Mammary epithelial cell (primary cell): ENCODE results near the gene ACP4.
A peak's percentile ranks its signal among the peaks of the same experiment; 100 is the strongest.

Source experiments
- EZH2 ChIP-seq: IDR thresholded peaks from 2 replicates; pipeline ENCODE4 v1.6.1; 2012; ENCODE audit warnings: low read length, inconsistent platforms, borderline replicate concordance
- TF ChIP-seq, protein P1 (sequence below), 2 donors: IDR thresholded peaks in 1 of 2; conservative IDR thresholded peaks in 1 of 2; 2 replicates each; pipeline ENCODE4 v1.5.1; 2011 to 2012; ENCODE audit warnings: inconsistent platforms in 2 of 2, low read length in 2 of 2, mild to moderate bottlenecking in 2 of 2, control low read depth in 1 of 2, low read depth in 1 of 2; ENCODE audit not compliant: insufficient read depth in 1 of 2; ENCODE audit errors: extremely low read depth in 1 of 2

DNA sequence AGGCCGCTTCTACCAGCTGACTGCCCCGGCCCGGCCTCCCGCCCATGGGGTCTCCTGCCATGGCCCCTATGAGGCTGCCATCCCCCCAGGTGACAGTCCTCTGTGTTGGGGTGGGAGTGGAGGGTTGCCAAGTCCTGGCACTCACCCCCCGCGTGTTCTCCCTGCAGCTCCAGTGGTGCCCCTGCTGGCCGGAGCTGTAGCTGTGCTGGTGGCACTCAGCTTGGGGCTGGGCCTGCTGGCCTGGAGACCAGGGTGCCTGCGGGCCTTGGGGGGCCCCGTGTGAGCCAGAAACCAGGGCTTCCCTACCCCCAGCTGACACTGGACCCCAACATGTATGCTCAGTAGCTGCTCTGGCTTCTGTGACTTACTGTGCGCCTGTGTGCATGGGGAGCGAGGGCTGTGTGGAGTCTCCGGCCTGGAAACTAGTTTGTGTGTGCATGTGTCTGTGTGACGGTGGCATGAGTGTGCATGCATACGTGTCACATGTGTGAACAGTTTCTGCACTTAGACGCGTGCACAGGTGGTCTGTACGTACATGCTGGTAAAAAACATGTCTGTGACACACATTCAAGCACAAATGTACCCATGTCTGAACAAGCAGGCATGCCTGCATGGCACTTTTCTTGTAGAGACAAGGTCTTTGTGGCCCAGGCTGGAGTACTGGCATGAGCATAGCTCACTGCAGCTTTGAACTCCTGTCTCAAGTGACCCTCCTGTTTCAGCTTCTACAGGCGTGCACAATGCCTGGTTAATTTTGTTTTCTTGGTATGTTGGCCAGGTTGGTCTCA, 4.9 kb downstream of the ACP4 start:
- TF ChIP-seq, protein P1, sequence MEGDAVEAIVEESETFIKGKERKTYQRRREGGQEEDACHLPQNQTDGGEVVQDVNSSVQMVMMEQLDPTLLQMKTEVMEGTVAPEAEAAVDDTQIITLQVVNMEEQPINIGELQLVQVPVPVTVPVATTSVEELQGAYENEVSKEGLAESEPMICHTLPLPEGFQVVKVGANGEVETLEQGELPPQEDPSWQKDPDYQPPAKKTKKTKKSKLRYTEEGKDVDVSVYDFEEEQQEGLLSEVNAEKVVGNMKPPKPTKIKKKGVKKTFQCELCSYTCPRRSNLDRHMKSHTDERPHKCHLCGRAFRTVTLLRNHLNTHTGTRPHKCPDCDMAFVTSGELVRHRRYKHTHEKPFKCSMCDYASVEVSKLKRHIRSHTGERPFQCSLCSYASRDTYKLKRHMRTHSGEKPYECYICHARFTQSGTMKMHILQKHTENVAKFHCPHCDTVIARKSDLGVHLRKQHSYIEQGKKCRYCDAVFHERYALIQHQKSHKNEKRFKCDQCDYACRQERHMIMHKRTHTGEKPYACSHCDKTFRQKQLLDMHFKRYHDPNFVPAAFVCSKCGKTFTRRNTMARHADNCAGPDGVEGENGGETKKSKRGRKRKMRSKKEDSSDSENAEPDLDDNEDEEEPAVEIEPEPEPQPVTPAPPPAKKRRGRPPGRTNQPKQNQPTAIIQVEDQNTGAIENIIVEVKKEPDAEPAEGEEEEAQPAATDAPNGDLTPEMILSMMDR (conservative IDR thresholded peaks at IDR 0.05 in 1 of 2, IDR thresholded peaks at IDR 0.05 in 1 of 2; ENCODE audit: extremely low read depth in 1 of 2, insufficient read depth in 1 of 2, low read depth in 1 of 2, low read length in 2 of 2) = peak; percentile 19 to 47
- TF ChIP-seq EZH2 = no peak
